HEK293T (cell line): ENCODE results near the gene SFXN4.

Experiments used
- CTCF ChIA-PET: fragments of 350-600 bp; formaldehyde crosslinking; extraction: SDS; loops from one replicate; lab custom pipeline; 2021; ENCODE audit warnings: antibody characterized with exemption, inconsistent platforms; lab: Yijun Ruan, JAX
- POLR2A ChIA-PET: fragments of 350-600 bp; formaldehyde crosslinking; extraction: SDS; loops from one replicate; lab custom pipeline; 2020; ENCODE audit warnings: antibody characterized with exemption, inconsistent platforms; lab: Yijun Ruan, JAX
- DNase-seq: peaks from one replicate; pipeline ENCODE4 v3.0.0; 2012; ENCODE audit warnings: mixed read lengths; ENCODE audit errors: extremely low spot score
- ARNT ChIP-seq: fragments of 450-650 bp; IDR thresholded peaks from 2 replicates; pipeline ENCODE4 v1.6.1; 2017; ENCODE audit warnings: mild to moderate bottlenecking
- BHLHE40 ChIP-seq: fragments of 450-650 bp; IDR thresholded peaks from 2 replicates; pipeline ENCODE4 v1.6.1; 2016; ENCODE audit warnings: mild to moderate bottlenecking, moderate library complexity, borderline replicate concordance
- CTBP1 ChIP-seq: fragments of 450-650 bp; IDR thresholded peaks from 2 replicates; pipeline ENCODE4 v1.6.1; 2016; ENCODE audit warnings: borderline replicate concordance
- ELF4 ChIP-seq: fragments of 450-650 bp; IDR thresholded peaks from 2 replicates; pipeline ENCODE4 v1.6.1; 2017; ENCODE audit warnings: antibody characterized with exemption
- FOXA1 ChIP-seq: fragments of 450-650 bp; IDR thresholded peaks from 2 replicates; pipeline ENCODE4 v1.6.1; 2016; ENCODE audit warnings: mild to moderate bottlenecking
- FOXK2 ChIP-seq: fragments of 450-650 bp; IDR thresholded peaks from 2 replicates; pipeline ENCODE4 v1.6.1; 2016; ENCODE audit warnings: mild to moderate bottlenecking
- FOXM1 ChIP-seq: fragments of 450-650 bp; IDR thresholded peaks from 2 replicates; pipeline ENCODE4 v1.6.1; 2017; ENCODE audit warnings: mild to moderate bottlenecking, borderline replicate concordance
- HDGF ChIP-seq: fragments of 450-650 bp; IDR thresholded peaks from 2 replicates; pipeline ENCODE4 v1.6.1; 2017; ENCODE audit warnings: antibody characterized with exemption, borderline replicate concordance
- L3MBTL2 ChIP-seq: fragments of 450-650 bp; conservative IDR thresholded peaks from 2 replicates; pipeline ENCODE4 v1.6.1; 2016; ENCODE audit warnings: mild to moderate bottlenecking
- LEF1 ChIP-seq: fragments of 450-650 bp; IDR thresholded peaks from 2 replicates; pipeline ENCODE4 v1.6.1; 2017; ENCODE audit warnings: mild to moderate bottlenecking, borderline replicate concordance
- NFRKB ChIP-seq: fragments of 450-650 bp; IDR thresholded peaks from 2 replicates; pipeline ENCODE4 v1.6.1; 2016; ENCODE audit warnings: mild to moderate bottlenecking, moderate library complexity
- SP1 ChIP-seq: fragments of 450-650 bp; IDR thresholded peaks from 2 replicates; pipeline ENCODE4 v1.6.1; 2017
- SUZ12 ChIP-seq: fragments of 450-650 bp; IDR thresholded peaks from 2 replicates; pipeline ENCODE4 v1.6.1; 2016; ENCODE audit warnings: mild to moderate bottlenecking
- TARDBP ChIP-seq: fragments of 450-650 bp; IDR thresholded peaks from 2 replicates; pipeline ENCODE4 v1.6.1; 2016
- ZNF384 ChIP-seq: fragments of 450-650 bp; IDR thresholded peaks from 2 replicates; pipeline ENCODE4 v1.6.1; 2016
- TF ChIP-seq, protein P1 (sequence below): fragments of 450-650 bp; IDR thresholded peaks from 2 replicates; pipeline ENCODE4 v1.6.1; 2016

SFXN4 gene

DNA sequence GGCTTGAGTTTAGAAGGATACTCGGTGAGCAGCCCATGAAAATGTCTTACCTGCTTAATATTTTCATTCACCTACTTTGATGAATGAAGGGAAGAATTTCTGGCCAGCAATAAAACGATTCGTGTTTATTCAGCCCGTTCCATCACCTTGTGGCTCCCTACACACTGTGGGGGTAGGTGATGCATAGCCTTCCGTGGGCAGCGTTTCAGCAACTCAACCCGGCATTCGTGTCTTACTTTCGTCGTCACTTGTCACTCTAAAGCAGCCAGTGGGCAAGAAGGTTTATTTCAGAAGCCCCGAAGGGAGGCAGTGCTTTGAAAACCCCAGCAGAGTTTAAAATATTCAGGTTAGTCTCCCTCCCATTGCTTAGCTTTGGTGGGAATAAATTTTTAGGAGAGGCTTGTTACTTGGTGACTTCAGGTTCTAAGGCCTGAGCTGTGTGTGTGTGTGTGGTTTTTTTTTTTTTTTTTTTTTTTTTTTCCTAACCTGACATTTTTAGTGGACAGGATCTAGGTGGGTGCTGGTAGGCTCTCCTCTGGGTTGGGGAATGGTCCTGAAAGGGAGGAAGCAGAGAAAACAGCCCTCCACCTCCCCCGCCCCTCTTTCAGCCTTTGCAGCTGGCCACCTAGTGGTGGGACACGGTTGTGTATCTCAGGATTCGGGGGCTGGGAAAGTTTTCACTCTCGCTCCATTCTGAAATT lies 43.7 kb upstream of the SFXN4 start:
- peak; percentile 76 for DNase-seq
- TF ChIP-seq SP1 (no peak), NFRKB (no peak), HDGF (no peak)
- ChIA-PET POLR2A (interaction anchor here (0.7 kb wide), 1 partner anchor 208 kb away, joined by 4 read pairs; no protein-coding TSS in a partner anchor), CTCF (interaction anchor here (0.6 to 4.6 kb wide), 14 partner anchors 9 to 280 kb away, joined by 3 to 27 read pairs (median 4); no protein-coding TSS in a partner anchor)

DNA sequence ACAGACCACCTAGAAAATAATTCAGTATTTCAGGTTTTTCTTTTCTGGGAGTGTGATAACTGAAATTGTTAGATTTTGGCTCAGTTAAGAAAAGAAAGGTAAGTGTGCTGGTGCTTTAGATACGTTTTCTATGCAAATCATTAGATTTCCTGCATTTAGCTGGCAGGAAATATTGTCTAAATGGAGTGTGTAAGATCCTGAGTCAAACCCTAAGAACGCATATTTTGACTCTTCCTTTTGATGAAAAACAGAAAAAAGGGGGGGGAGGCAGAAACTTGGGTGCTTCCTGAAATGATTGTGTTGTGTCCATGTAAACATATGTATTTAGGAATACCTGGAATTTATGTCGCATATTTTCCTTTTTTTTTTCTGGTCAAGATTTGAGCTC lies 43.0 kb upstream of the SFXN4 start:
- ChIA-PET POLR2A (no interaction called here), CTCF (interaction anchor here (0.6 to 4.6 kb wide), 8 partner anchors 10 to 281 kb away, joined by 3 to 27 read pairs (median 4); no protein-coding TSS in a partner anchor)
- TF ChIP-seq FOXM1: no peak
- no peak for TF ChIP-seq FOXK2
- no peak for TF ChIP-seq ELF4
- no peak for TF ChIP-seq ZNF384
- no peak for TF ChIP-seq TARDBP
- TF ChIP-seq CTBP1: no peak
- DNase-seq: no peak

DNA sequence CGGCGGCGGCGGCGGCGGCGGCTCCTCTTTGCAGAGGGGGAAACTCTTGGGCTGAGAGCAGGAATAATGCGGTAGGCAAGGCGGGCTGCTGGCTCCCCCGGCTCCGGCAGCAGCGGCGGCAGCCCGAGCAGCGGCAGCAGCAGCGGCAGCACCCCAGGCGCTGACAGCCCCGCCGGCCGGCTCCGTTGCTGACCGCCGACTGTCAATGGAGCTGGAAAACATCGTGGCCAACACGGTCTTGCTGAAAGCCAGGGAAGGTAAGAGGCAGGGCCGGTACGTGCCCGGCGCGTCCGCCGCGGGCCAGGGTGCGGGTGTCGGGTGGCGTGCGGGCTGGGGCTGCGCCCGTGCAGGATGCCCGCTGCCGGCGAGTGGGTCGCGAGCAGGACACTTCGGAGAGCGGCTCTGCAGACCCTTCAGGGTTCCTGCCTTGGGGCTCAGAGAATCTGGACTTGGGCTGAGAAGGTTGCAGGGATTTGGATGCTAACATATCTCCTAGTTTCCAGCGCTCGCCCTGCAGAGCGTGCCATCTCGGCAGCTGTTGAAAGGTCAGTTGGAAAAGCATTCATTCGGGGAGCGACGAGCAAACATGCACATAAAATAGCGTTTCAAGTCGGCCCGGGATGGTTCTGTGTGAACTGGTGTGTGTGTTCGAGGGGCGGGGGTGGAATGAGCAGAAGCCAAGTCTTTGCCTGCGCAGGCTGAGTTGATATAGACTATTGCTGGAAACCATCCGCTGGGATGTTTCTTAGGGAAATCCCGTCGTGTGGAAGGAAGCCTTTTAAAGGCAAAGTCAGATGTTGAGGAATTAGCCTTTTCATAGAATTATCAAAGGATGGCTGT lies 42.4 kb upstream of the SFXN4 start:
- no peak for TF ChIP-seq ZNF384
- no peak for TF ChIP-seq FOXK2
- TF ChIP-seq CTBP1: no peak
- no peak for TF ChIP-seq HDGF
- TF ChIP-seq L3MBTL2: no peak
- TF ChIP-seq LEF1: no peak
- TF ChIP-seq ARNT: no peak
- no peak for TF ChIP-seq SP1
- no peak for TF ChIP-seq NFRKB
- TF ChIP-seq ELF4: no peak
- TF ChIP-seq, protein P1, sequence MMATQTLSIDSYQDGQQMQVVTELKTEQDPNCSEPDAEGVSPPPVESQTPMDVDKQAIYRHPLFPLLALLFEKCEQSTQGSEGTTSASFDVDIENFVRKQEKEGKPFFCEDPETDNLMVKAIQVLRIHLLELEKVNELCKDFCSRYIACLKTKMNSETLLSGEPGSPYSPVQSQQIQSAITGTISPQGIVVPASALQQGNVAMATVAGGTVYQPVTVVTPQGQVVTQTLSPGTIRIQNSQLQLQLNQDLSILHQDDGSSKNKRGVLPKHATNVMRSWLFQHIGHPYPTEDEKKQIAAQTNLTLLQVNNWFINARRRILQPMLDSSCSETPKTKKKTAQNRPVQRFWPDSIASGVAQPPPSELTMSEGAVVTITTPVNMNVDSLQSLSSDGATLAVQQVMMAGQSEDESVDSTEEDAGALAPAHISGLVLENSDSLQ: no peak
- TF ChIP-seq FOXA1: no peak
- TF ChIP-seq TARDBP: no peak
- no peak for TF ChIP-seq BHLHE40
- TF ChIP-seq FOXM1: no peak
- DNase-seq: peak; percentile 50
- ChIA-PET POLR2A (interaction anchor here (0.9 to 1.6 kb wide), 7 partner anchors 10 to 208 kb away, joined by 3 to 9 read pairs (median 4); no protein-coding TSS in a partner anchor), CTCF (interaction anchor here (0.6 to 4.6 kb wide), 6 partner anchors 9 to 282 kb away, joined by 3 to 27 read pairs (median 4); no protein-coding TSS in a partner anchor)

DNA sequence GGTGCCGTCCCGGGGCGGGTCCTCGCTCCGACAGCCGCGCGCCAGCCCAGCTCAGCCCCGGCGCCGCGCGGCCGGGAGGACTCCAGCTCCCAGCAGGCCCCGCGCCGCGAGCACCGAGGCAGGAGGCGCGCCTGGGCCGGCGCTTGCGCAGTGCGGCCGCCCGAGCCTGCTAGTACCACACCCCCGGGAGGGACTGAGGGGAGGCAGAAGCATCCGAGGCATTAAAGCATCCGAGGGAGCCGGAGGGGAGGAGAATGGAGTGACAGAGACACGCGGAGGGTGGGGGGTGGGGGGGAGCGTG lies 41.8 kb upstream of the SFXN4 start, which contains the start of gene GRK5:
Gene GRK5 (plus strand): TSS at position 206 of the 301 bp plus-strand sequence. CDS start 347 bp downstream, outside the sequence.
- TF ChIP-seq ARNT: no peak
- TF ChIP-seq, protein P1: no peak
- TF ChIP-seq FOXK2: no peak
- no peak for TF ChIP-seq BHLHE40
- TF ChIP-seq LEF1: no peak
- TF ChIP-seq ELF4: no peak
- no peak for TF ChIP-seq SP1
- no peak for TF ChIP-seq FOXM1
- no peak for TF ChIP-seq TARDBP
- no peak for TF ChIP-seq NFRKB
- TF ChIP-seq SUZ12: no peak
- TF ChIP-seq FOXA1: no peak
- POLR2A ChIA-PET: interaction anchor here (0.6 to 1.6 kb wide), 12 partner anchors 11 to 664 kb away, joined by 3 to 9 read pairs (median 4); no protein-coding TSS in a partner anchor
- CTCF ChIA-PET: interaction anchor here (0.7 to 4.6 kb wide), 12 partner anchors 9 to 241 kb away, joined by 3 to 27 read pairs (median 7); no protein-coding TSS in a partner anchor
- peak; percentile 98 for DNase-seq

DNA sequence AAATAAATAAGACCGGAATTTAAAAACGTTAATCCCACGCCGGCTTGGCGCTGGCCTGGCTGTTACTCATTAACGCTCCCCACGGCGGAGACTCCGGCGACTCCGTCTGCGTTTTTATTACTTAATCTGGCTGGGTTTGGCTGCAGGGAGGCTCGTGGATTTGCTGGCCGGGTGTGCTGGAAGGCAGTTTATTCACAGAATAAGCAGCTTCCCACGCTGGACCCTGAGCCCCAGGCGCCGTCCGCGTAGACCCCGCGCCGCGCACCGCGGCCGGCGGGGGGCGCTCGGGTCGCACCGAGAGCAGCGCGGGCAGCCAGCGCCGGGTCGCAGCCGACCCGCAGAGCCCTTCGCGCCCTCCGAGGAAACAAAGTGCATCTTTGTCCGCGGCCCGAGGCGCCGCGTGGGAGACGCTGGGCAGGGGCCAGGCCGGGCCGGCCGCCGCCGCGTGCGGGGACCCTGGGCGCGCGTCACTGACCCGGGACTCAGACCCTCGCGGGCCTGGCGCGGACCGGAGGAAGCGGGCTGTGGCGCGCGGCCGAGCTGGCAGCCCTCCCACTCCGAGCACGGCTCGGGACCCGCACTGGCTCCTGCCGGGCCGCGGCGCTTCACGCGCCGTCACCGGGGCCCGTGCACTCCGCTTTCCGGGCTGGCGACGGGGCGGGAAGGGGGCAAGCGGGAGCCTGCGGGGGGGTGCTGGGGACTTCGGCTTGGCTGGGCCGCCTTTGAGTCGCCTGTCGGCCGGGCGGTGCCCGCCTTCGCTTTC lies 41.3 kb upstream of the SFXN4 start:
- POLR2A ChIA-PET: interaction anchor here (0.6 to 1.6 kb wide), 15 partner anchors 12 to 686 kb away, joined by 3 to 9 read pairs (median 3); partner anchors contain the start of gene SEC23IP
- TF ChIP-seq ELF4 (no peak), FOXK2 (no peak), ARNT (peak; percentile 44; the same call in 1 of the 2 replicates), FOXM1 (peak; percentile 71; the same call in 1 of the 2 replicates), LEF1 (peak; percentile 72; the same call in 1 of the 2 replicates)
- DNase-seq: peak; percentile 88
- CTCF ChIA-PET: interaction anchor here (0.6 to 4.6 kb wide), 18 partner anchors 8 to 283 kb away, joined by 3 to 27 read pairs (median 5); no protein-coding TSS in a partner anchor
